Duodenal mucosa (tissue), 2 donors: Measurements from ENCODE around the gene WDR86.
A peak's percentile ranks its signal among the peaks of the same experiment; 100 is the strongest.

Source experiments
- H3K27ac ChIP-seq: one replicate; pipeline ENCODE4 v1.7.0; 2013; ENCODE audit warnings: low read depth, low read length
- H3K27me3 ChIP-seq, 2 donors: one replicate each; pipeline ENCODE4 v1.7.0; 2013; ENCODE audit warnings: low read length in 2 of 2, control low read depth in 1 of 2; ENCODE audit not compliant: insufficient read depth in 2 of 2, control insufficient read depth in 1 of 2
- H3K36me3 ChIP-seq, 2 donors: one replicate each; pipeline ENCODE4 v1.7.0; 2013; ENCODE audit warnings: low read length in 2 of 2, control low read depth in 1 of 2; ENCODE audit not compliant: insufficient read depth in 2 of 2, control insufficient read depth in 1 of 2
- H3K4me1 ChIP-seq, 2 donors: one replicate each; pipeline ENCODE4 v1.7.0; 2013; ENCODE audit warnings: low read length in 2 of 2, control low read depth in 1 of 2; ENCODE audit not compliant: insufficient read depth in 2 of 2, control insufficient read depth in 1 of 2
- H3K4me3 ChIP-seq, 2 donors: one replicate each; pipeline ENCODE4 v1.7.0; 2013; ENCODE audit warnings: low read length in 2 of 2, low read depth in 1 of 2
- H3K9ac ChIP-seq, 2 donors: one replicate each; pipeline ENCODE4 v1.7.0; 2013; ENCODE audit warnings: low read length in 2 of 2, low read depth in 1 of 2
- H3K9me3 ChIP-seq, 2 donors: one replicate each; pipeline ENCODE4 v1.7.0; 2013; ENCODE audit warnings: low read length in 2 of 2, control low read depth in 1 of 2; ENCODE audit not compliant: control insufficient read depth in 1 of 2

WDR86 gene

DNA sequence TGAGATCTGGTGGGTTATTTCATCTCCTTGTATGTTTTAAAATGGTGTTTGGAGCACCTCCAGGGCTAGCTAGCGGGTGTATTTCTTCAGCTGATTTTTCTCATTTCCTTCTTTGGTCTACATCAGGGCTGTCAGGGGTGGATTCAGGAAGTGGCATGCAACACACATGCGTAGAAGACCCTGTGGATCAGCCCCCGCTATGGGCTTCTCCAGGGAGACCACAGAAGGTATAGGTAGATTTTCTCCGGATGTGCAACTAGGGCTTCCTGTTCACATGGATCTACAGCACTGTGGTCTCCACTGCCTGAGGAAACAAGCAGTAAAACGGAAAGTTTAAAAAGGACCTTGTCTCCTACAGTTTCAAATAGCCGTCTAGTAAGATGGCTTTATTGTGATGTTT, 57.9 kb downstream of the WDR86 start:
- peaks cover 42 to 58% of the 10 kb centered on the region in 2 donors for H3K36me3 ChIP-seq
- no peaks in the 10 kb centered on the region for H3K9me3 ChIP-seq
- no peak overlapping the region for H3K9ac ChIP-seq
- H3K4me1 ChIP-seq: peaks cover 22 to 24% of the 10 kb centered on the region in 2 donors
- H3K4me3 ChIP-seq: no peak overlapping the region
- H3K27me3 ChIP-seq: no peaks in the 10 kb centered on the region
- H3K27ac ChIP-seq: no peak overlapping the region

- no peaks in the 10 kb centered on the region for H3K9me3 ChIP-seq
- H3K4me1 ChIP-seq: peaks cover 29 to 32% of the 10 kb centered on the region in 2 donors
- H3K27me3 ChIP-seq: no peaks in the 10 kb centered on the region
- H3K36me3 ChIP-seq: peaks cover 40 to 58% of the 10 kb centered on the region in 2 donors
- no peak overlapping the region for H3K9ac ChIP-seq
- H3K27ac ChIP-seq: no peak overlapping the region
- no peak overlapping the region for H3K4me3 ChIP-seq
These were observed 58.8 kb downstream of the WDR86 start for GRCh38 chr7:151351027-151351426.

GRCh38 chr7:151349507-151349853, 60.4 kb downstream of the WDR86 start:
- Histone ChIP-seq H3K4me3 (peak overlapping the region; percentile 60 to 62), H3K4me1 (peaks cover 37 to 39% of the 10 kb centered on the region in 2 donors), H3K27ac (peak overlapping the region; percentile 86), H3K9me3 (no peaks in the 10 kb centered on the region), H3K9ac (peak overlapping the region; percentile 62 to 68), H3K36me3 (peaks cover 35 to 51% of the 10 kb centered on the region in 2 donors), H3K27me3 (no peaks in the 10 kb centered on the region)

DNA sequence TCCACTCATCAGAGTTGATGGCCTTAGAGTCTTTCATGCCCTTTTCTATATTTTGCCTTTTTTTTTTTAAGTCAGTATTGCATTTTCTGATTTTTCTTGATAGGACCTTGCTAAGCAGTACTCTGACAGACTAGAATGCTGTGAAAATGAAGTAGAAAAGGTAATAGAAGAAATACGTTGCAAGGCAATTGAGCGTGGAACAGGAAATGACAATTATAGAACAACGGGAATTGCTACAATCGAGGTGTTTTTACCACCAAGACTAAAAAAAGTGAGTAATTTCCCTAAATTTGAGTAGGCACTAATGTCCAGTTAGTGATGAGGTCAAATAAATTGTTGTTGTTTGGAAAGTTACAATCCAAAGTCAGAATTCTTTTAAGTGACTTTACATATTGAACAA, 60.9 kb downstream of the WDR86 start:
- Histone ChIP-seq H3K27me3 (no peaks in the 10 kb centered on the region), H3K4me3 (peak overlapping the region; percentile 60 to 62), H3K36me3 (peaks cover 35 to 49% of the 10 kb centered on the region in 2 donors), H3K9ac (peak overlapping the region in 1 of 2 donors; percentile 62), H3K9me3 (no peaks in the 10 kb centered on the region), H3K4me1 (peaks cover 37 to 39% of the 10 kb centered on the region in 2 donors), H3K27ac (peak overlapping the region; percentile 86)

DNA sequence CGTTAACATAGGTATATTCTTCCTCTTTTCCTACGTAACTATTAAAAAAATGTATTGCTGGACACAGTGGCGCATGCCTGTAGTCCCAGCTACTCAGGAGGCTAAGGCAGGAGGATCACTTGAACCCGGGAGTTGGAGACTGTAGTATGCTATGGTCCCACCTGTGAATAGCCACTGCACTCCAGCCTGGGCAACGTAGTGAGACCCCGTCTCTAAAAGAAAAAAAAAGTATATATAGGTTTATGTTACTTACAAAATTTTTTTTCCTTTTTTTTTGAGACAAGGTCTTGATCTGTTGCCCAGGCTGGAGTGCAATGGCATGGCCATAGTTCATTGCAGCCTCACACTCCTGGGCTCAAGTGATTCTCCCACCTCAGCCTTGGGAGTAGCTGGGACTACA, 62.6 kb downstream of the WDR86 start:
- no peak overlapping the region for H3K9ac ChIP-seq
- peaks cover 44 to 49% of the 10 kb centered on the region in 2 donors for H3K4me1 ChIP-seq
- no peaks in the 10 kb centered on the region for H3K27me3 ChIP-seq
- no peak overlapping the region for H3K27ac ChIP-seq
- H3K9me3 ChIP-seq: no peaks in the 10 kb centered on the region
- H3K4me3 ChIP-seq: no peak overlapping the region
- H3K36me3 ChIP-seq: peaks cover 29 to 41% of the 10 kb centered on the region in 2 donors

GRCh38 chr7:151346470-151346769, 63.4 kb downstream of the WDR86 start:
- H3K27ac ChIP-seq: peak overlapping the region; percentile 7
- H3K36me3 ChIP-seq: peaks cover 22 to 33% of the 10 kb centered on the region in 2 donors
- H3K27me3 ChIP-seq: no peaks in the 10 kb centered on the region
- peak overlapping the region in 1 of 2 donors; percentile 40 for H3K9ac ChIP-seq
- peaks cover 45% of the 10 kb centered on the region in 2 donors for H3K4me1 ChIP-seq
- no peaks in the 10 kb centered on the region for H3K9me3 ChIP-seq
- H3K4me3 ChIP-seq: peak overlapping the region in 1 of 2 donors; percentile 1

GRCh38 chr7:151345576-151346469, 64.0 kb downstream of the WDR86 start:
- Histone ChIP-seq H3K9me3 (no peaks in the 10 kb centered on the region), H3K9ac (peak overlapping the region; percentile 27 to 40), H3K36me3 (peaks cover 16 to 27% of the 10 kb centered on the region in 2 donors), H3K4me3 (peak overlapping the region in 1 of 2 donors; percentile 1), H3K4me1 (peaks cover 39 to 45% of the 10 kb centered on the region in 2 donors), H3K27ac (peak overlapping the region; percentile 59), H3K27me3 (no peaks in the 10 kb centered on the region)

GRCh38 chr7:151343516-151343915, 66.3 kb downstream of the WDR86 start:
- H3K36me3 ChIP-seq: peaks cover 7 to 25% of the 10 kb centered on the region in 2 donors
- peaks cover 38 to 44% of the 10 kb centered on the region in 2 donors for H3K4me1 ChIP-seq
- no peaks in the 10 kb centered on the region for H3K9me3 ChIP-seq
- H3K27me3 ChIP-seq: no peaks in the 10 kb centered on the region
- H3K9ac ChIP-seq: peak overlapping the region in 1 of 2 donors; percentile 83
- H3K4me3 ChIP-seq: peak overlapping the region in 1 of 2 donors; percentile 83
- H3K27ac ChIP-seq: no peak overlapping the region

- H3K36me3 ChIP-seq: peaks cover 7 to 25% of the 10 kb centered on the region in 2 donors
- peak overlapping the region; percentile 30 to 83 for H3K9ac ChIP-seq
- peaks cover 38 to 44% of the 10 kb centered on the region in 2 donors for H3K4me1 ChIP-seq
- H3K4me3 ChIP-seq: peak overlapping the region; percentile 72 to 83
- H3K27ac ChIP-seq: peak overlapping the region; percentile 13
- no peaks in the 10 kb centered on the region for H3K9me3 ChIP-seq
- H3K27me3 ChIP-seq: no peaks in the 10 kb centered on the region
These were observed 67.0 kb downstream of the WDR86 start for GRCh38 chr7:151342811-151343210.

DNA sequence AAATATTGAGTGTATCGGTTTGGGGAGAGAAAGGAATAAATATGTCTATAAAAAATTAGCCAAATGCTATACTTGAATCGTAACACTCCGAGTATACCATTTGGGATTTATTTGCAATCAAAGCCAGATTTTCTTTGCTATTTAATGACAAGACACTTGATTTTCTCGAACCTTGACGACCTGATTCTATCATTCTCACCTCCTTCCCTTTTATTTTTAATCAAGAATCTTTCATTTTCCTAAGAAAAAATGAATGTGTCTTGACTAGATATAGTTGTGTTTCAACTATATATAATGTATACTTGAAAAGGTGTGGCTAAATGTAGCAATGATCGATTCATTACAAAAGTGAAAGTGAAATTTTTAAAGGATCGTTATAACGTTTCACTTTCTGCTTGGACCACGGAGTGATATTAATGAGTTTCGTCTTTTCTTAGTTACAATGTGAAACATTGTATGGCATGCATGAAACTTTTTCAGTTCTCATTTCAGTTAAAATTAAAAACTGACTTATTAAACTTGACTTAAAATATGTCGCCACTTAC, 67.7 kb downstream of the WDR86 start:
- H3K9me3 ChIP-seq: no peaks in the 10 kb centered on the region
- H3K9ac ChIP-seq: peak overlapping the region; percentile 55 to 83
- peak overlapping the region; percentile 72 to 83 for H3K4me3 ChIP-seq

More for the DNA sequence above, 67.7 kb downstream of the WDR86 start:
- H3K27me3 ChIP-seq: no peaks in the 10 kb centered on the region
- H3K27ac ChIP-seq: peak overlapping the region; percentile 91
- H3K36me3 ChIP-seq: peaks cover 7 to 21% of the 10 kb centered on the region in 2 donors
- peaks cover 38 to 39% of the 10 kb centered on the region in 2 donors for H3K4me1 ChIP-seq
